HG03139 (cell line): ENCODE data around the gene TBX6.

Source experiments
- ATAC-seq: cut with Tn5 transposase; IDR thresholded peaks from one replicate; pipeline ENCODE4 v1.9.1; 2021; ENCODE audit not compliant: unreplicated experiment

Gene TBX6

DNA sequence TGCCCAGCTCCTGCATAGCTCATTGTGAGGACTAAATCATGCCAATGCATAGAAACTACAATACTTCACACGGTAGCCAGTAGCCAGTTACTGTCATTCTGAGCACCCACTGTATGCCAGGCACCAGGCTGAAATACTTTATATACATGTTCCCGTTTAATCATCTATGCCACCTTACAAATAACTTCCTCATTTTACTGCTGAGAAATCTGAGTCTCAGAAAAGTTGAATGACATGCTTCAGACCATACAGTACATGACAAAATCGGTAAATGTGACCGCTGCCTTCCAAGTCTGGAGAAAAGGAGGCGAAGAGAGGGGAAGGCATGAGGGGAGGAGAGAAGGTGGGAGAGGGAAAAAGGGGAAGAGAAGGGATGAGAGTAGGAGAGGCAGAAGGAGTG is 51.5 kb downstream of the TBX6 start:
- no peak for ATAC-seq
